ENCODE data around the gene EPO.
"Not testable (repeated sequence)": the region's sequence is repeated elsewhere in the genome, so short reads cannot be mapped to it uniquely, and the experiment has no call there.

EPO gene

GRCh38 chr7:100683659-100684533, 36.4 kb upstream of the EPO start:
- DNase-seq: no peak

- no peak for DNase-seq
These were observed 35.7 kb upstream of the EPO start for GRCh38 chr7:100684534-100685042.

DNA sequence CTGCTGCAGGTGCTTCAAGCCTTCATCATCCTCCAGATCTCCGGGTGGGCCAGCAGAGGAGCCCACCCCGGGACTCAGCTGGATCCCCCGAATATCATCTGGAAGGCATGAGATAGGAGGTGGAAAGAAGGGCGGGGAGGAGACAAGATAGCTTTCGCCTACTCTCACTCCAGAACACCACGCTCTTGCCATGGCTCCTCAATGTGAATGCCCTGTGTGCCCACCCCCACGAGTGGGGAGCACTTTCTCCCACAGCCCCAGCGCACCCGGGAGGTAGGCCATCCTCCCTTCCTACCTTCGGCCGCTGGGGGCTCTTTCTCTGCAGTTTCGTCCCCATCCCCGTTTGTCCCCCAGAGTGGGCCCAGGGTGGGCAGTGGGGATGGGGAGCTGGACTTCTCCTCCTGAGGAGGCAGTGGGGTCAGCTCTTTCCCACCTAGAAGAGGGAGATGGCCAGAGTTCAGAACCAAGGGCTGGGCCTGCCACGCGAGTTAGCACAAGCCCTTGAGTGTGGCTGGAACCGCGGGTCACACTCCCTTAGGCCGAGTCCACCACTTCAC, 35.1 kb upstream of the EPO start:
- no peak for DNase-seq

GRCh38 chr7:100685631-100686145, 34.6 kb upstream of the EPO start:
- DNase-seq: no peak

DNA sequence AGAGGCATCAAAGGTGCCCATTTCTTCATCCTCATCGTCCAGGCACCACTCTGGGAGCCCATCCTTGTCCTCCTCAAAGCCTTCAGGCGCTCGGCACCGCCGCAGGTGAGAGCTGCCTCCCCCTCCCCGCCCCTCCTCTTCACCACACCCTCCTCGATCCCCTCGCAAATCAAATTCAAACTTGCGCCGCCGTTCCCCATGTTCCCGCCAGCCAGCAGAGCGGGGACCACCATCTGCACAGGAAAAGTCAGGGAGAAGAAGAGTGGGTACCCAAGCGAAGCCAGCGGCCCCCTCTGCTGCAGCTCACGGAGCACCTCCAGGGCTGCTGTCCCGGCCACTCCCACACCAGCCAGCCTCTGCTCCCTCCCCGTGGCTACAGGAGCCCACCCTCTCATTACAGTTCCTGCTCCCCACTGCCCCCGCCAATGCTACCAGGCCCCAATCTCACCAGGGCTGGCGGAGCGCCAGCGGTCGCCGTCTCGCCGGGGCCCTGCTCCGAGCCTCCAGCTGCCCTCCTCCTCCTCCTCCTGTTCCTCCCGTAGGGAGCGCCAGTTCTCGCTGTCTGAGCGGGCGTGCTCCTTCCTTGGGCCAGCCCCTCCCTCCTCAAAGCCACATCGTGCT, 34.0 kb upstream of the EPO start:
- DNase-seq: no peak

GRCh38 chr7:100686822-100687211, 33.5 kb upstream of the EPO start:
- no peak for DNase-seq

- no peak for DNase-seq
These were observed 33.0 kb upstream of the EPO start for GRCh38 chr7:100687261-100687660.

- no peak for DNase-seq
These were observed 32.4 kb upstream of the EPO start for GRCh38 chr7:100687751-100688300.

GRCh38 chr7:100688326-100688860, 31.9 kb upstream of the EPO start:
- no peak for DNase-seq

DNA sequence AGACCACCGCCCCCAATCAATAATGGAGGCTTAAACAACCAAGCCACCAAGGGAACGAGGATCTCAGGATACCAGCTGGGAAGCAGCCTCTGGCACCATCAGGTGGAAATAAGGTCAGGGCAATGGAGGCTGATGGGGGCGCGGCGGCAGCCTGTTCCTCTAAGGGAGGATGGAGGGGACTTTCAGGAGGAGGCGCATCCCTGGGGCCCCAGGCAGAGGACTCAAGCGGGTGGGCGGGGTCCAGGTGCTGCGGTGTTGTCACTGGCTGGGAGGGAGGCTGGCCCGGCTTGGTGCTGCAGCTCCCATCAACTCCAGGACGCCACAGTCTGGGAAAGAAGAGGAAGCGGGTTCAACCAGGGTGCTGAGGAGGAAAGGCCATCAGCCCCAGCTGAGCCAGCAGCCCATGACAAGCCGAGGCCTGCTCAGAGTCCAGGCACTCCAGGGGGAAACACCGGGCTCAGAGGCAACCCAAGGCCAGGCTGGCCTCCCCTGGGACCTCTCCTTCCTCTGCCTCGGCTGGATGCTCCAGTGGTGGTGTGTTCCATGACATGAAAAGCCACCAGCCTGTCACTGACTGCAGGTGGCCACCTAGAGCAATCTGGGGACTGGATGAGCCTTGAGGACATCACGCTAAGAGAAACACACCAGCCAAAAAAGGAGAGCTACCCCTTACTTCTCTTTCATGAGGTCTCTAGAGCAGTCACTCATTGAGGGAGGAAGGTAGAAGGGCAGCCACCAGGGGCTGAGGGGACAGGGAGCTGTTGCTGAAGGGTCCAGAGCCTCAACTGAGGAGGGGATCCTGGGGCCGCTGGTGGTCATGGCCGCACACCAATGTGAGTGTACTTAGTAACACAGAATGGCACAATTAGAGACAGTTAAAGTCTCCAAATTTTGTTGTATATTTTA, 30.8 kb upstream of the EPO start:
- no peak for DNase-seq

DNA sequence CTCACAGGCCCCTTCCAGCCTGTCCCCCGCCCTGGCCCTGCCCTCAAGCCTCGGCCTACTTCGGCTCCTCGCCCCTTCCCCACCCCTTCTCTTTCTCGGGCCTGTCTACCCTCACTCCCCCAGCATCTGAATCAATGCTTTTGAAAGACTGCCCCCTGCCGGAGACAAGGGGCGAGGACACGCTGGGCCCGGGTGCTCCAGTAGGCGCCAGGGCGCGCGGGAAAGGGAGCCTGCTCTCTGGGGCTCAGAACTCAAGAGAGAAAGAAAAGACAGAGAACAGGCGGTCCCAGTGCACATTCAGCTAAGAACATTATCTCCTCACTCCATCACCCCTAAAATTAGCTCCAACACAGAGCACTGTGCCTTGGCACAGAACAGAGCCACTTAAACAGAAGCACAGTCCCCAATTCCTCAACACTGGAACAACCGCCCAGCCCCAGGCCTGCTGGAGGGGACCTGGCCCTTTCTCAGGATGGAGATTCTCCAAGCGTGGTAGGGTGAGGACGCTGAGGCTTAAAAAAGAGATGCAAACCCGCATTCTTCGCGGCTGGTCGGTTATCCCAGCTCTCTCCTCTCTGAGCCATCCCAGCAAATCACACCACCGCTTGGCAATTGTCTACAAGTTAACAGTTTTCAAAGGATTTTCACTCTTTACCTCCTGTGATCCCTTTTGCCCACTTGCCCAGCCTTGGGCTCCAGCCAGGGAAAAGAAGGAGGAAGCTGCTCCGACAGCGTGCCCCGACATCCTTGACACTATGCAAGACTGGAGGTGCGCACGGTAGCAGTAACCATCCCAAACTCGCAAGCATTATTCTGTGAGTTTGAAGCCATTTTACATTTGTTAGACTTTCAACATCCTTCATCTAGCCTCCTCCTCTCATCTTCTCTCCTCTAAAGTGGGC, 28.3 kb upstream of the EPO start:
- DNase-seq: peak; percentile 56

GRCh38 chr7:100692578-100692961, 27.7 kb upstream of the EPO start:
- DNase-seq: no peak

DNA sequence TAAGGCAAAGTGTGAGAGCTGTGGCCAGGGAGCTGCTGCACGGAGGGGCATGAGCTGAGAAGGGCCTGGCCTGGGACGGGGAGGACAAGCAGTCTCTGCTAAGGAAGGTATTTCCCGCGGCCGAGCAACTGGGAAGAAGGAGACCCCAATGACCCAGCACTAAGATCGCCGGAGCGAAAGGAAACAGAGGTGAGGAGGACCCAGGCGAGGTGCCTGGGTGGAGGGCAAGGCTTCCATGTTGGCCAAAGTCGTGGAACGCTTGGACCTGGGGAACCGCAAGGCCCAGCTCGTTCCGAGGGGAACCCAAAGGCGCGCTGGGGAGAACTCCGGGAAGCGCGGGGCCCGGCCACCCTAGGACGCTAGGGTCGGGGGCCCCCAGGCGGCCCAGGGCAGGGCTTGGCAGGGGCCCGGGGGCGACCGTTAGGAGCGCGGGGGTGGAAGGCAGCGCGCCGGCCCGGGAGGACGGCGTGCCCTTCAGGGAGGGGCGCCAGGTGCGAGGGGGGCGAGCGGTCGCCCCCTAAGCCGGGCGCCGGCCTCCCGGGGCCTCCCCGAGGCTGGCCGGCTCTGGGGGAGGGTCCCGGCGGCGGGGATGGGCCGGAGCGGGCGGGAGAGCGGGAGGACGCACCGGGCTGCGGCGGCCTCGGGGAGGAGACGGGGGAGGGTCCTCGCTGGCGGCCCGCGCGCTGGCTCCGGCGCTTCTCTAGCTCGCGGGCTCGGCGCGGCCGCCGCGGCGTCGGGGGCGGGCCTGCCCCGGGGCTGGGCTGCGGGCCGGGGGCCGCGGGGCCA, 26.8 kb upstream of the EPO start:
- no peak for DNase-seq

- peak; percentile 61 for DNase-seq
These were observed 26.0 kb upstream of the EPO start, which contains the start of gene GIGYF1 for GRCh38 chr7:100694098-100694745. Gene GIGYF1, minus strand, starts transcription at chr7:100694250. Its CDS starts 6,012 bp downstream, at chr7:100688238.

- no peak for DNase-seq
These were observed 24.1 kb upstream of the EPO start for GRCh38 chr7:100696123-100696521.

DNA sequence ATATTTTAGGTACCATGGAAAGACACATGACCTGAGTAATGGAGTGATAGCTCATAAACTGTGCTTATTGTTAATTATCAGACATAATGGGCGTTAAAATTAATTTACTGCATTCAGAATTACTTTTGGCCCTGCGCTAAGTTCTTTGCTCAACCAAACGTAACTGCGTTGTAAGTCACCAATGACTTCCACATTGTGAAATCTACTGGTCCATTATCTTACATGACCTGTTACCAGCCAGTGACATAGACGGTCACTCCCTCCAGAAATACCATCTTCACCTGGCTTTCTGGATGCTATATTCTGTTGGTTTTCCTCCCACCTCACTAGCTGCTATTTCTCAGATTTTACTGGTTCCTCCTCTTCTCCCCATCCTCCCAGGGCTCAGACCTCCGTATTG, 21.2 kb upstream of the EPO start:
- DNase-seq: no peak

- not testable (repeated sequence) for DNase-seq
These were observed 19.2 kb upstream of the EPO start for GRCh38 chr7:100701089-100701488.

- peak; percentile 47 for DNase-seq
These were observed 14.9 kb upstream of the EPO start for GRCh38 chr7:100705320-100705752.
